Common myeloid progenitor, CD34-positive (primary cell): ENCODE data around the gene RIN1.

Experiments
- CTCF ChIA-PET: fragments of 350-600 bp; sonication (Branson Sonifier 250); formaldehyde crosslinking; loops from one replicate; lab custom pipeline; 2021; ENCODE audit warnings: antibody characterized with exemption; lab: Charles Lee
- POLR2A ChIA-PET: fragments of 350-600 bp; sonication (Branson Sonifier 250); formaldehyde crosslinking; loops from one replicate; lab custom pipeline; 2021; ENCODE audit warnings: antibody characterized with exemption; lab: Charles Lee
- DNase-seq, 3 donors: peaks; one replicate each; pipeline versions ENCODE4 v3.0.0 to v3.0.0-alpha.2; 2013
- H3K27ac ChIP-seq, 2 experiments: 1 replicate in 1 of 2; 2 replicates in 1 of 2; pipeline ENCODE4 v1.7.0; 2013; ENCODE audit warnings: inconsistent platforms in 2 of 2, low read length in 2 of 2, mild to moderate bottlenecking in 2 of 2, low read depth in 1 of 2, moderate library complexity in 1 of 2; ENCODE audit not compliant: severe bottlenecking in 2 of 2, insufficient read depth in 1 of 2, poor library complexity in 1 of 2
- H3K27me3 ChIP-seq, 5 experiments: replicated peaks in 2 of 5; 1 replicate in 3 of 5; 2 replicates in 2 of 5; pipeline versions ENCODE4 v1.6.1 to v1.7.0; 2013; ENCODE audit warnings: low read length in 4 of 5, mild to moderate bottlenecking in 2 of 5, moderate library complexity in 2 of 5, inconsistent platforms in 1 of 5; ENCODE audit not compliant: insufficient read depth in 5 of 5, control insufficient read depth in 4 of 5
- H3K36me3 ChIP-seq, 4 experiments: 1 replicate in 2 of 4; 2 replicates in 2 of 4; pipeline versions ENCODE4 v1.6.1 to v1.7.0; 2013; ENCODE audit warnings: low read length in 3 of 4, control low read depth in 1 of 4, mild to moderate bottlenecking in 1 of 4; ENCODE audit not compliant: control insufficient read depth in 4 of 4, insufficient read depth in 4 of 4
- H3K4me1 ChIP-seq, 4 experiments: 1 replicate in 3 of 4; 2 replicates in 1 of 4; pipeline versions ENCODE4 v1.6.1 to v1.7.1; 2013; ENCODE audit warnings: low read length in 3 of 4, mild to moderate bottlenecking in 3 of 4, control low read depth in 1 of 4, inconsistent platforms in 1 of 4, moderate library complexity in 1 of 4; ENCODE audit not compliant: control insufficient read depth in 4 of 4, insufficient read depth in 4 of 4; ENCODE audit errors: control extremely low read depth in 1 of 4
- H3K4me3 ChIP-seq, 7 experiments: 1 replicate in 4 of 7; 2 replicates in 3 of 7; pipeline versions ENCODE4 v1.5.1 to v1.7.0; 2013; ENCODE audit warnings: mild to moderate bottlenecking in 7 of 7, low read length in 6 of 7, moderate library complexity in 6 of 7, inconsistent platforms in 2 of 7, low read depth in 2 of 7, control low read depth in 1 of 7; ENCODE audit not compliant: insufficient read depth in 4 of 7, control insufficient read depth in 1 of 7; ENCODE audit errors: extremely low read depth in 1 of 7
- H3K9me3 ChIP-seq, 5 experiments: 1 replicate in 4 of 5; 2 replicates in 1 of 5; pipeline versions ENCODE4 v1.6.1 to v1.7.1; 2013; ENCODE audit warnings: low read length in 4 of 5, mild to moderate bottlenecking in 2 of 5, inconsistent platforms in 1 of 5, low read depth in 1 of 5, moderate library complexity in 1 of 5; ENCODE audit not compliant: control insufficient read depth in 4 of 5, insufficient read depth in 2 of 5; ENCODE audit errors: control extremely low read depth in 1 of 5
- WGBS: methylation state at CpG from one replicate; pipeline ENCODE4 v1.1.5; 2013; ENCODE audit not compliant: insufficient coverage; 5-methylcytosine and 5-hydroxymethylcytosine counted together

RIN1 gene

DNA sequence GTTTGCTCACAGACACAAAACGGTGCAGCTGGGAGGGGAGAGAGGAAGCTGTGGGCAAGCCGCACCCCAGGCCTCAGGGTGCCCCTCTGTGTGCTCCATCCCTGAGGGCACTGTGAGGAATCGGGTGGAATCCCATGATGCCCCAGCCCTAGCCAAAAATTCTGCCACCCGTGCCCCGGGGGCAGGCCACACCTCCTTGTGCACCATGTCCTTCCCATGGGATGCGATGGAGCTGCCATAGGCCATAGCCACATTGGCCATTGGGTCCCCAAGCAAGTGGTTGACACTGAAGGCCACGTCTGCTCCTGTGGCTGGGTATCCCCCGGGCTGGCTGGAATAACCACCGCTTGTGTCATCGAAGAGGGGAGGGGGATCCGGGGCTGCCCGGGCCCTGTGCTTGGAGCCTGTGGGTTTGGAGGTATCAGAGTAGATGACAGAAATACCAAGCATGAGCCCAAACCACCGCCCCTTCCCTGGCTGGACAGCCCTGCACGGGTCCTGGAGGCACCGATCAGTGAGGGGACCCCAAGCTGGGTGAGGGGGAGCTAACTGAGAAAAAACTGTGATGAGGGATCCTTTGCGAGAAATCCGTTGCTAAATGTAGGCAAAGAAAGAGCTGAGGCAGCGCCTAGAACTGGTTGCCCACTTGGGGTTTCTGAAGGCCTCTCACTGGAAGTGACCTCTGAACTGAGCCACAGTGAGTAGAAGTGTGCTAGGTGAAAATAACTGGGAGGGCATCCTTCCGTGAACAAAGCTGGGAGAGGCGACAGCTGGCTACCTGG lies 48.2 kb downstream of the RIN1 start:
- DNase-seq: no peak
- H3K27me3 ChIP-seq: peaks cover 0 to 30% (median 17%) of the 10 kb centered on the region in 5 experiments
- H3K27ac ChIP-seq: peak overlapping the region; percentile 33 to 83
- CTCF ChIA-PET: interaction anchor here (1.2 to 11.6 kb wide), 9 partner anchors 17 to 88 kb away, joined by 3 to 100 read pairs (median 7); partner anchors contain the start of gene RIN1
- peaks cover 0 to 8% (median 2%) of the 10 kb centered on the region in 4 experiments for H3K36me3 ChIP-seq
- peaks cover 0 to 37% (median 32%) of the 10 kb centered on the region in 4 experiments for H3K4me1 ChIP-seq
- H3K4me3 ChIP-seq: peak overlapping the region; percentile 64 to 93 (median 80)
- no peaks in the 10 kb centered on the region for H3K9me3 ChIP-seq
- WGBS: 60% methylated on average over 18 of the region's 20 CpGs
- POLR2A ChIA-PET: interaction anchor here (1.2 kb wide), 1 partner anchor 56 kb away, joined by 5 read pairs; no protein-coding TSS in a partner anchor

DNA sequence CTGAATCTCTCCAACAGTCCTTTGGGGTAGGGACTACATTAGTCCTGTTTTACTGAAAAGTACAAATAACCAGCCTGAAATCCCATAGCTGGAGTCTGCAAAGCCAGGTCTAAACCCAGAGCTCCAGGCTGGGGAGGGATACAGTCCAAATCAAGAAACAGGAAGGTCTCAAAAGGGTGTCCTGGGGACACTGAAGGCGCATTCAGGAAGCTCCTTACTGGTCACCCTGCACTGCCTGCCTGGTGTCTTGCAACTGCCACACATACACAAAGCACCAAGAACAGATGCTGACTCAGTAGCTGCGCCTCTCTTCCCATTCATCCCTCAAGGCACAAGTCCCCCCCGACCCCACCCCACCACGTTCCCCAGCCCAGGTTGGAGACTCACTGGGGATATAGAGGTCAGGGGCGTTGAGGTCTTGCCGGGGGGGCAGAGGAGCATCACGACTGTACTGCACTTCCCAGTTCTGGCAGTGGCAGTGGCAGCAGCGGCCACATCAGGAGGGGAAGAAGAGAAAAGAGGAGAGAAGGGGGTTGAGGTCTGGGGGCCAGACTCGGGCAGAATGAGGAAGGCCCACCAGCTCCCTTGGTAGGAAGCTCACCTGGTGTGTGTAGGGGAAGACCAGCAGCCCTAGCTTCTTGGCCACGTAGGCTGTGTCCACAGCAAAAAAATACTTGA lies 48.9 kb downstream of the RIN1 start:
- peak overlapping the region in 3 of 7 experiments; percentile 81 to 93 (median 90) for H3K4me3 ChIP-seq
- peaks cover 0 to 23% (median 10%) of the 10 kb centered on the region in 5 experiments for H3K27me3 ChIP-seq
- peaks cover 0 to 42% (median 36%) of the 10 kb centered on the region in 4 experiments for H3K4me1 ChIP-seq
- CTCF ChIA-PET: interaction anchor here (1.2 to 11.6 kb wide), 7 partner anchors 16 to 87 kb away, joined by 3 to 100 read pairs (median 7); partner anchors contain the start of gene RIN1
- no peaks in the 10 kb centered on the region for H3K9me3 ChIP-seq
- 65% methylated on average over 5 of the region's 10 CpGs for WGBS
- POLR2A ChIA-PET: interaction anchor here (0.6 kb wide), 2 partner anchors 118 to 180 kb away, joined by 3 to 4 read pairs; no protein-coding TSS in a partner anchor
- no peak overlapping the region for H3K27ac ChIP-seq
- no peak for DNase-seq
- peaks cover 0 to 8% (median 2%) of the 10 kb centered on the region in 4 experiments for H3K36me3 ChIP-seq

DNA sequence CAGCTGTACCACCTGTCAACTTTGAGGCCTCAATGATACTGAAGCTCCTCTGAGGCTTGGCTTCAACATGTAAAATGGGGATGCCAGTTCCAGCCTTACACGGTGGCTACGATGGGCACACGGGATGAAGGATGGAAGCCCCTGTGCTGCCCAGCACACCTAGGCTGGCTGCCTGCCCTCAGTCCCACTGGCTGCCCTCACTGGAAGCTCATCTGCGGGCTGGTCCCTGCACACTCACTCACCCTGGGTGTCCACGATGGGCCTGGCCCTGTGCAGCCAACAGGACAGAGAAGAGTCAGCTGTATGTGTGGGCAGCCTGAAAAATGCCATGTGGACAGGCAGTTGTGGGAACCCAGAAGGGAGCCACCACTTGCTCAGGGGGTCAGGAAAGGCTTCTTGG lies 49.5 kb downstream of the RIN1 start:
- Histone ChIP-seq H3K27ac (no peak overlapping the region), H3K4me1 (peaks cover 0 to 40% (median 36%) of the 10 kb centered on the region in 4 experiments), H3K4me3 (no peak overlapping the region), H3K36me3 (peaks cover 0 to 8% (median 2%) of the 10 kb centered on the region in 4 experiments), H3K27me3 (peaks cover 0 to 17% (median 10%) of the 10 kb centered on the region in 5 experiments), H3K9me3 (no peaks in the 10 kb centered on the region)
- CTCF ChIA-PET: interaction anchor here (0.6 to 11.6 kb wide), 5 partner anchors 16 to 64 kb away, joined by 3 to 100 read pairs (median 14); no protein-coding TSS in a partner anchor
- DNase-seq: no peak
- WGBS: 99% methylated on average over 5 of the region's 5 CpGs
- POLR2A ChIA-PET: interaction anchor here (0.6 to 0.7 kb wide), 3 partner anchors 27 to 181 kb away, joined by 3 to 7 read pairs (median 4); no protein-coding TSS in a partner anchor

DNA sequence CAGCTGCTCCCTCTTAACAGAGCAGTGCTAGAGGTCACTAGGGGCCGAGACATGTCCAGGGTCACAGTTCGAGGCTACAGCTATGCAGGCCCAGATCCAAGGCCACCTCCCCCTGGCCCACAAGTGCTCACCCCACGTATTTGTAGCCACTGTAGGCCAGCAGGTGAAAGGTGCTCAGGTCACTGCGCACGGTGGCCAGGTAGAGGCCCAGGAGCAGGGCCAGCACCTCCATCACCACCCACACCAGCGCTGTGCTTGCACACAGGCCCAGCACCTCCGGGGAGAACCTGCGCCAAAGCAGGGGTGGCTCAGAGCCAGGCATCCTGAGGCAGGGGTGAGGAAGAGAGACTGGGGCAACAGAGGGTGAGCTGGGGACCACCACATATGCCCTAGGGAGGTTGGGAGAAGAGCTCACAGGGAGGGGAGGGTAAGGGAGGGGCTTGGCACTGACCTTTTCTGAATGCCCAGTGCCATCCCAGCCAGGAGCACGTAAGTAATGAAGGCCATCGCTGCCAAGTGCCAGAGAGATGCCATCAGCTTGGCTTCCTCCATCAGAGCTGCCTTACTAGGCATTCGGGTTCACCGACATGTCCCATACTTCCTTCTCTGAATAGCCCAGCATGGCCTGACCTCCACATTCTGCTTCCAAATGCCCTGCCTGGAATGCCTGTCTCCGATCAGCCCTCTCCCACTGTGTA lies 50.8 kb downstream of the RIN1 start:
- Histone ChIP-seq H3K36me3 (peaks cover 0 to 8% (median 2%) of the 10 kb centered on the region in 4 experiments), H3K4me3 (no peak overlapping the region), H3K9me3 (no peaks in the 10 kb centered on the region), H3K27ac (no peak overlapping the region), H3K4me1 (peaks cover 0 to 39% (median 37%) of the 10 kb centered on the region in 4 experiments), H3K27me3 (peaks cover 0 to 6% (median under 1%) of the 10 kb centered on the region in 5 experiments)
- ChIA-PET CTCF (interaction anchor here (1.1 to 11.6 kb wide), 5 partner anchors 14 to 63 kb away, joined by 3 to 100 read pairs (median 14); no protein-coding TSS in a partner anchor), POLR2A (interaction anchor here (0.7 kb wide), 1 partner anchor 31 kb away, joined by 3 read pairs; no protein-coding TSS in a partner anchor)
- 97% methylated on average over 10 of the region's 13 CpGs for WGBS
- DNase-seq: no peak

DNA sequence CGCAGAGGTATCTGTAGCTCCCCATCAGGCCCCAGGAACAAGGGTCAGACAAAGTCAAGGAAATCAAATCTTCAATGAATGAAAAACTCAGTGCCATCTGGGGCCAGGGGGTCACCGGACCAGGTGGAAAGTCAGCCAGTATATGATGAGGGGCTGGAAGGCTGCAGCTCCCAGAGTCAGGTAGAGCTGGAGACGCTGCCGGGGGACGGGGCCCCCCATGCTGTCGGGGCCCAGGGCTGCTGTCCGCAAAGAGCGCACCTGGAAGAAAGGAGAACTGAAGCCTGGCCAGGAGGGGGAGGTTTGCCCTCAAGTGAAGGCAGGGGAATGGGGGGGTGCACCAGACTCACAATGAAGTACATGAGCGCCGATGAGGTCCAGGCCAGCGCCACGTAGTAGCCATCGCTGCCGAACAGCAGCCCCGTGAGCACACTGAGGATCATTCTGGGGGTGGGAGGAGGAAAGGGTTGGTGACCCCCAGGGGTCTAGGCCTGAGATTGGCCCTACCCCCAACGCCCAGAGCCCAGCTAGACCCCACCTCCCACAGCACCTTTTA lies 51.6 kb downstream of the RIN1 start:
- H3K36me3 ChIP-seq: peaks cover 0 to 8% (median 2%) of the 10 kb centered on the region in 4 experiments
- 94% methylated on average over 12 of the region's 16 CpGs for WGBS
- no peak for DNase-seq
- no peaks in the 10 kb centered on the region for H3K9me3 ChIP-seq
- H3K4me1 ChIP-seq: peaks cover 0 to 33% (median 31%) of the 10 kb centered on the region in 4 experiments
- H3K27ac ChIP-seq: no peak overlapping the region
- H3K27me3 ChIP-seq: peaks cover 0 to 8% (median 5%) of the 10 kb centered on the region in 5 experiments
- no peak overlapping the region for H3K4me3 ChIP-seq
- ChIA-PET CTCF (interaction anchor here (11.6 kb wide), 1 partner anchor 62 kb away, joined by 100 read pairs; no protein-coding TSS in a partner anchor), POLR2A (no interaction called here)
